HG03066 (cell line): Measurements from ENCODE around the gene CLEC16A.
"Not testable (repeated sequence)": the region's sequence is repeated elsewhere in the genome, so short reads cannot be mapped to it uniquely, and the experiment has no call there.

Experiments used
- ATAC-seq: cut with Tn5 transposase; IDR thresholded peaks from one replicate; pipeline ENCODE4 v1.9.1; 2021; ENCODE audit warnings: low read depth; ENCODE audit not compliant: unreplicated experiment

CLEC16A gene

DNA sequence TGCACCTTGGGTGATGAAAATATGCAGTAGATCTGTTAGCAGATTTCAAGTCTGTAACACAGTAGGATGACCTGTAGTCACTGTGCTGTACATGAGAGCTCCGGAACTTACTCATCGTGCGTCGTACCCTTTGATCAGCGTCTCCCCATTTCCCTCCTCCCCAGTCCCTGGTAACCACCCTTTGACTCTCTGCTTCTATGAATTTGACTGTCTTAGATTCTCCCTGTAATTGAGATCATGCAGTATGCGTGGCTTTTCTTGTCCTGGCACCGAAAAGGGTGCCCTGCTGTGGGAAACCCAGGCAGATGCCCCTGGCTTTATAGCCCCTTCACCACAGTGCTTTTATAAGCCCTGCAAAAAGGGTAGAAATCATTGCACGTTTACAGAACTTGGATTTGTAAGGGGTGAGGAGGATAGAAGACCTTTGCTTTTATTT, 20.5 kb downstream of the CLEC16A start:
- ATAC-seq: peak; percentile 38

DNA sequence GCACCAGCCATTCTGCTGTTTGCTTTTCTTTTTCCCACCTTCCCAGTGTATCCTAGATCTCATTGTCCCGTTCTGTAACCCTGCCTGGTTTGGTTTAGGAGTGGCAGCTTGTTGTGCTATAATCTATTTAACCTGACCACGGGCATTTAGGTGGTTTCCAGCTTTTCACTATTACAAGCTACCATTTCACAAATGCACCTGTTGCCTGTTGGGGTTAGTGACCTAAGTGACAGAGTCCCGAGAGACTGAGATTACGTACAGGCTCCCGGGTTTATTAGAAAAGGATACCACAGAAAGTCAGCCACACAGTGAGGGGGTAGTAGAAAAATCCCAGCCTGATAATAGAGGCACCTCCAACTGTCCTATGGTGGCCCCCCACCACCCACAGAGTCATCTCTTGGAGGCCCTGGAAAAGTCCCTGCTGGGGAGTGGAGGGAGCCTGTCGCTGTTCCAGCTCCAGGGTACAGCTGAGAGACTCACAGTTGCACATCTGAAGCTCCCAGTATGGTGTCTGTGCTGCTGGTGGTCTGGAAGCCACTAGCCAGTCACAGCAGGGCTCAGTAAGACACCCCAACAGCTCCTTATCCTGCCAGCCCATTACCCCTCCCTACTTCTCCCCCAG, 21.2 kb downstream of the CLEC16A start:
- peak; percentile 58 for ATAC-seq

DNA sequence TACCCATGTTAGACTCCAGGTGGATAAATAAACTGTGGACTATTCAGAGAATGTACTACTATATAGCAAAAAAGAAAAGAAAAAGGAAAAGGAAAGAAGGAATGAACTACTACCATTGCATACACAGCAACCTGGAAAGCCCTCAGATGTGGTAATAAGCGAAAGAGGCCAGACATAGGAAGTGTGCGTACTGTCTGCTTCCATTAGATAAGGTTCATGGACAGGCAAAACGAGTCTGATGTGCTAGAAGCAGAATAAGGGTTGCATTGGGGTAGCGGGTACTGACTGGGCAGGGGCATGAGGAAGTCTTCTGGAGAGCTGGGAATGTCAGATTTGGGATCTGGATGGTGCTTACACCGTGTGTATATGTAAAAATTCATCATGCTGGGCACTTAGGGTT, 21.8 kb downstream of the CLEC16A start:
- ATAC-seq: no peak

DNA sequence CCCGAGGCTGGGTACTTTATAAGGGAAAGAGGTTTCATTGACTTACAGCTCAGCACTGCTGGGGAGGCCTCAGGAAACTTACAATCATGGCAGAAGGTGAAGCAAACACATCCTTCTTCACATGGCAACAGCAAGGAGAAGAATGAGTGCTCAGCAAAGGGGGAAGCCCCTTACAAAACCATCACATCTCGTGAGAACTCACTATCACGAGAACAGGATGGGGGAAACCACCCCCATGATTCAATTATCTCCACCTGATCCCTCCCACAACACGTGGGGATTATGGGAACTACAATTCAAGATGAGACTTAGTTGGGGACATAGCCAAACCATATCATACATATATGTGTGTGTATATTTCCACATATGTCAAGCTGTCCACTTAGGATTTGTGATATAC, 22.2 kb downstream of the CLEC16A start:
- not testable (repeated sequence) for ATAC-seq

DNA sequence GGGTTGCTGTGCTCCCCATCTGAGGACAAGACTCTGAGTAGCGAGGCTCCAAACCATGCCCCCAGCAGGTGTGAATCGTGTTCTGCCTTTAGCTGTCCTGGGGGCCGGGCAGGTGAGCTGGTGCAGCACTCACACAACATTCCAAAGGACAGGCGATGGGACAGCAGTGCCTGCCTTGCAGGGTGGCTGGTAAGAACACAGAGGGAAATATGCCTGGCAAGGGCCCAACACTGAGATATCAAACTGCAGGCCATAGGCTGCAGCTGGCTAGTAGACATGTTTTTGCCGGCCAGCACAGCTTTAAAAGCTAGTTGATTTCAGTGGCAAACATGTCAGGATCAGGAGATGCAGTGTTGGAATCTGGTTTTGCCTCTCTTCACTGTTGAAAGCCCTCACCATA, 23.6 kb downstream of the CLEC16A start:
- no peak for ATAC-seq

DNA sequence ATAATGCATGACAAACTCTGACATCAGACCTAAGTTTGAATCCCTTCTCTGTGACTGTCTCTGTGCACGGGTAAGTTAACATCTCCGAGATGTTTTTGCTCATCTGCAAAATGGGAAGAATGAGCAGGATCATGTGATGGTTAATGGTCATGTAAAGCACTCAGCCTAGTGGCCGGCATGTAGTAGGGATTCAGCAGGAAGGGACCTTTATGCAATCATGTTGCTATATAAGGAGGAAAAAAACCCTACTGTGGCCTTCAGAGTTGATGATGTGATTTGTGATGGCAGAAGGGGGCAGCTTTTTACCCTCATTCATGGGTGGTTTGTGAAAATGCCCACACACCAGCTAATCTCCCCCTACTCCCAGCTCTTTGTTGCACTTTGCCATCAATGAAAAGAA, 24.1 kb downstream of the CLEC16A start:
- no peak for ATAC-seq

DNA sequence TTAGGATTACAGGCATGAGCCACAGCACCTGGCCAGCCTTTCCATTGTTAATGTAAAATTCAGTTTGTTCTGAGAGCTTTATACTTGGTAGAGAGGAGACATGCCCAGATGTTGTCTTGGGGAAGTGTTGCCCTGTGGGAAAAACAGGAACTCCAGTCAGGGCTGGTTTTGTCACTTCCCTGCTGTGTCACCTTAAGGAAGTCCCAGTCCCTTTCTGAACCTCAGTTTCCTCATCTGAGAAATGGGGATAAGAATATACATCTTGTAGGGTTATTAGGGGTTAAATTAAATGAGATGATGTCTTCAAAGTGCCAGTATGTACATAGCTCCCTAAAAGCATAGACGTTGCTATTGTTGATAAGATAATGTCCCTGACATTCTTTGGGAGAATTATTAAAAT, 25.3 kb downstream of the CLEC16A start:
- ATAC-seq: no peak

DNA sequence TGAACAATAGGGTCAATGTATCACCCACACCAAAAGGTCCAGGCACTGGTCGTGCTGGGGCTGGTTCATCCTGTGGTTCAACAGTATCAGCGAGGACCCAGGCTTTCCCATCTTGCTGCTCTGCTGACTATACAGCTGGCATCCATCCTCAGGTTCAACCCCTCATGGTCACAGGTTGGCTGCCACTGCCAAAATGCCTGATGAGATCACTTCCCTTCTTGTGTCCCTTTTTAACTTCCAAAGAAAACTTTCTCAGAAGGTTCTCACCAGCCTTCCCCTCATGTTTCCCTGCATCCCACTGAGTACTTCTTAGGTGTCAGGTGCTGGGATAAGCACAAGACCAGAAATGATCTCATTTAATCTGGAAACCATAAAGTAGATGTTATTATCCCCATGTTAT, 25.7 kb downstream of the CLEC16A start:
- no peak for ATAC-seq

DNA sequence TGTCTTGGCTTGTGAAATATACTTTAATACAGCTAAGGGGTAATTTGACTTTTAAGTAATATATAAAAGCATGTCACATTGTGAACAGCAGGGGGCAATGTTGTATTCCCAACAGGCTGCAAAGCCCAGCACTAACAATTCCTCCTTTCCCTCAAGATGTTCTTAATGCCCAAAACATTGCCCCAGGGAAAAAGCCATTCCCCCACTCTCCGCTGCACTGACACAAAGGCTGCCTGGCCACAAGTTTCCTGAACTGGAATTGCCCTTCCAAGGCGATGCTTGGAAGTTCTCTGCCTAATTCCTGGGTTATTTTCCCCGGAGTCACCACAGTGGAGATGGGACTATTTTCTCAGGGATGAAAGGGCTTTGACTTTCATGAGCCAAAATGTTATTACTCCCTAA, 27.2 kb downstream of the CLEC16A start:
- no peak for ATAC-seq

DNA sequence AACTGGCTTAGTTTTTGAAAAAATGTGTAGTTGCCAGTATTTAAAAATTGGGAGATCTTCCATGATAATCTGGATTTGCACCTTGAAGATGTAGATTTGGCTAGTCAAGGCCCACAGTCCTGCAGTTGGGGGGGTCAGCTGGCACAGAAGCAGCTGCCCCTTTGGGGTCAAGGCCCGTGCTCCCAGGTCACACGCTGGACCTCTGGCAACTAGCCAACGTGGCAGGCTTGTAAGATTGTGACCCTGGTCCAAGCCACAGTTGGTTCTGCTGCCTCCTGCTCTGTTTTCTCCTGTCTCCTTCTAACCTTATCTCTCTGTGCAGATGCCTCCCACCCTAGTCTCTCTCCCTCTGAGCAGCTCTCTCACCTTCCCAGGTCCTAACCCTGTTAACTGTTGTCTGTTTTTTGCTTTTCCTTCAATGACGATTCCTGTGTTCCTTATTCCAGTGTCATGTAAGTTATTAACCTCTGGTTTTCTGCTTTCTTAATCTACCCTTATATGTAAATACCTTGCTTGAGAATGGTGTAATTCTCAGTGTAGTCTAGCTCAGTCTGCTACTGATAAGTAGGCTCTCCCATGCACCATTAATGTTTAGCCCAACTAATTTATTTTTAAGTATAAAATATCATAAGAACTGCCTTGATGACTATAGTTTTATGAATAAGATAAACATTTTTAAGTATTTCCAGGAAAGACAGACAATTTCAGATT, 27.9 kb downstream of the CLEC16A start:
- no peak for ATAC-seq

DNA sequence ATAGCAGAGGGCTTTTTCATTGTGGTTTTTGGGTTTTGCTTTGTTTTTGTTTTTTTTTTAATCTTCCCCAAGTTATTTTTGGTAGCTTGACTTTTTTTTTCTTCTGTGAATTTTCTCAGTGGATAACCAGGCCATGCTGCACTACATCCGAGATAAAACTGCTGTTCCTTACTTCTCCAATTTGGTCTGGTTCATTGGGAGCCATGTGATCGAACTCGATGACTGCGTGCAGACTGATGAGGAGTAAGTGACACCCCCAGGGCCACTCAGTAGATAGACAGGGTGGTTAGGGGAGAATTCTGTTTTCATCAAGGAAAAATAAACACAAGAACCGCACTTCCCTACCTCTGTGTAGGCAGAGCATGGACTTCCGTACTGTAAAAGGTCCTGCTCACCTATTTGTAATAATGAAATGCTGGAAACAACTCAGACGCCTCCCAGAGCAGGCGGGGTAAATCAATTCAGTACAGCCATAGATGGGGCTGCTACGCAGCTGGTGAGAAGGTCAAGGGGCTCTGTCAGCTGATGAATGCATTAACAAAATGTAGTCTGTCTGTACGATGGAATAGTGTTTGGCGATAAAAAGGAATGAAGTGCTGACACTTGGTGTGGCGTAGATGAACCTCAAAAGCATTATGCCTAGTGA, 28.6 kb downstream of the CLEC16A start:
- no peak for ATAC-seq

DNA sequence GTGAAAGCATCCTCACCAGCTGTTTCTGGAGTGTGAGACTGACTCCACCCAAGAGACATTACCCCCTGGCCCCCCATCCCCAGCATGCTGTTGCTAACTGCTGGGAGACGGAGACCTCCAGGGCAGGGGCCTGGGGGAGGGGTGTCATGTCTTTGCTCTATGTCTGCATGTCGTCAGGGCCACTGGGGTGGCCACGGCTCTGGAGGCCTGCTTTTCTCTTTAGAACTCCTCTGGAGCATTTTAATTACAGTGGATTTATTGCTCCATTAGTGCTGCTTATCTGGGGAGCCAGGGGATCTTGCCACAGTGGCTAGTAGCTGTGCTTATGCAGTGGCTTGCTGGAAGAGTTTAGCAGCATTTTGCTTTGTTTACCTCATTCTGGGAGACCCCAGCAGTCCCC, 32.3 kb downstream of the CLEC16A start:
- ATAC-seq: no peak

DNA sequence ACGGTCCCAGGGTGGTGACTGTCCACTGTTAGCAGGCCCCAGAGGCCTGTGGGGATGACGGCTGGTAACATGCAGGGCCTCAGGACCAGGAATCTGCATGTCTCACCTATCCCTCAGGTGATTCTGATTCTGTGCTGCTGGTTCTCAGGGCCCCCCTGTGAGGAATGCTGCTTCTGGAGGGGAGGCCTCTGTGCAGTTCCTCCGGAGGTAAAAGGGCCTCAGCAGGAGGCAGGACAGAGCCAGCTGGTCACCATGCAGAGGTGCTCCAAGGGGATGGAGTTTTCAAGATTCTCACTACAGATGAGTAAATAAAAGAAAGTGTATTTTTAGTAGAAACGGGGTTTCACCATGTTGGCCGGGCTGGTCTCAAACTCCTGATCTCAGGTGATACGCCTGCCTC, 33.8 kb downstream of the CLEC16A start:
- no peak for ATAC-seq

DNA sequence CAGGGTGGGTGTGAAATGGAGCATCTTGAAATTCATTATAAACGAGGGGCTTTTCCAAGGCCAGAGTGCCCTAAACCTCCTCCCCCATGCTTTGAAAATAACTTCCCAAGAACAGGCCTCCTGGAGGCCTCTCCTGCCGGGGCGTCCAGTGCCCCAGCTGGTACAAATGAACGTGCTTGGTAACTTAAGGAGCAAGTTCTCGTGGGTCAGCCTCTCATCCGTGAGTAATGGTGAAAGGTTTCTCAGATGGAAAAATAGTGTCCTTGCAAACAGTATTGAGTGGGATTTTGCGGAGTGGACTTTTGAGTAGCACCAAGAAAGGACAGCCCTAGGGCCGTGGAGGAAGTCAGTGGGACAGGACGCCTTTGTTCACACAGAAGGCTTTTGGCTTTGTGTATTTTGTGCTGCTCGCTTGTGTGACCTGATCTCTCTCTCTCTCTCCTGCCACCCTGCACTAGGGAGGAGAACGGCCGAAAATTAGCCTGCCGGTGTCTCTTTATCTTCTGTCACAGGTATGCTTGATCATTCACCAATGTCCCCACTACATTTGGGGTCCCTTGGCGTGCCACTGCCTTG, 34.6 kb downstream of the CLEC16A start:
- no peak for ATAC-seq

DNA sequence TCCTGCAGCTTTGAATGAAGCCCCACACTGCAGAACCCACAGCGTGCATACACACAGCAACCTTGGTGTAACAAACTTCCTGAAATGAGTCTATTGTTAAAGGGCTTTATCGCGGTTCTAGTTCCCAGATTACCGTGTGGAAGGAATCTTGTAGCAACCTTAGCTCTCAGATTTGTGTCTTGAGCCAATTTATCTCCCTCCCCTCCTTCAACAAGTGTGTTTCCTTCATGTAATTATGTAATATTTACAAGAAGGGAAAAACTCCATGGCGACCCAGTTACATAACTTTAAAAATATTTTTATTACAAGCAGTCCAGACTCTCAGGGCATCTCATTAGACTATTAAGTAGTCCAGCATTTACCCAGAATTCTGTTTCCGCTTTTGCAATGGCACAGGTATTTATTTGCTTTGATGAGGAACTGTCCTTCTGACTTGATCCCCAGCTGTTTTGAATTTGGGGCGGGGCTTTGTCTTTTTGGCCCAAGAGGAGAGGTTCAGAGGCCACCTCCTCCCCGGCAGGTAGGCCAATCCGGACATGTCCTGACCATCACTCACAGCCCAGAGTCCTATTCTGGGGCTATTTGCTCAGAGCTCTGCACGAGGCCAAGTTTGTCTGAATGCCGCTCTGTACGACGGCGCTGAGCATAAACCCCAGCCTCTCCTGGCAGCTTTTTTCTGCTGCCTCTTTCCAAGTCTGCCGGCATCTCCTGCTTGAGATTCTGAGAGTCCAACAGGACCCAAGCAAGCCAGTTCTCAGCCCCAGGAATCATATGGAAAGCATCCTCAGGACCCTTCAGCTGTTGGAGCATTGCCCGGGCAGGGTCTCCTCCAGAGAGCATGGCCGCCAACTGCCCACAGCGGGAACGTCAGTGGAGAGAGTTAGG, 35.6 kb downstream of the CLEC16A start:
- ATAC-seq: no peak

DNA sequence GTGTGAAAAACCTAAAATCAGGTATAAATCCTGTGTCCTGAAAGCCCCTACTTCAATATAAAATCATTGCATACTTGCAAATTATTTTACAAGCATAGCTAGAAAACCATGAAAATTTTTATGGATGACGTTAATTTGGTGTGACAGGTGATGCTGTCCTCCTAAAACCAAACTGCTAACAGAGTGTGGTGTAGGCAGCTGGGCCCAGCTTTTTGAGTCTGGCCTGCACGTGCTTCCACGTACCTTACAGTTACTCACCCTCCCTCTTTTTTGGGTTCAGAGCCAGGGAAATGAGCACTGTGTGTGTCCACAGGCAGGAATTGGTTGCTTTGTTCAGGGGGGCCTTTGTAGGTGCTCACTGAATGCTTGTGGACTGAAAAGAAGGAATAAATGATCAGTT, 36.4 kb downstream of the CLEC16A start:
- no peak for ATAC-seq

DNA sequence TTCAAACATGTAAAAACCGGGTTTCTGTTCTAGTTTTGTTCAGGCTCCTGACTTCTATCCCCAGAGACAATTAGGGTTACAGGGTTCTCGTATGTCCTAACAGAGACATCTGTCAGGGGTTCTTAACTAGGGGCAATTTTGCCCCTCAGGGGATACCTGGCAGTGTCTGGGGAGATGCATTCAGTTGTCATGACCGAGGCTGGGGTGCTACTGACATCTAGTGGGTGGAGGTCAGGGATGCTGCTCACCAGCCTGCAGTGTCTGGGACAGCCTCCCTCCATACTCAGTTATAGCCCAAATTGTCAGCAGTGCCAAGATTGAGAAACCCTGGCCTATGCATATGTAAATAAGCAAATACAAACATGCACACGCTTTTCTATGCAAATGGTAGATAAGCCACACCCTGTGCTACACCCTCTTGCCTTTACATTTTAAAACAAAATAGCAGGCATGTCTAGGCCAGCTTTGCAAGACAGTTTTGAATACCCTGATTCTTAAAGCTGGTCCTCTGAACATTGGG, 37.4 kb downstream of the CLEC16A start:
- peak; percentile 70 for ATAC-seq

DNA sequence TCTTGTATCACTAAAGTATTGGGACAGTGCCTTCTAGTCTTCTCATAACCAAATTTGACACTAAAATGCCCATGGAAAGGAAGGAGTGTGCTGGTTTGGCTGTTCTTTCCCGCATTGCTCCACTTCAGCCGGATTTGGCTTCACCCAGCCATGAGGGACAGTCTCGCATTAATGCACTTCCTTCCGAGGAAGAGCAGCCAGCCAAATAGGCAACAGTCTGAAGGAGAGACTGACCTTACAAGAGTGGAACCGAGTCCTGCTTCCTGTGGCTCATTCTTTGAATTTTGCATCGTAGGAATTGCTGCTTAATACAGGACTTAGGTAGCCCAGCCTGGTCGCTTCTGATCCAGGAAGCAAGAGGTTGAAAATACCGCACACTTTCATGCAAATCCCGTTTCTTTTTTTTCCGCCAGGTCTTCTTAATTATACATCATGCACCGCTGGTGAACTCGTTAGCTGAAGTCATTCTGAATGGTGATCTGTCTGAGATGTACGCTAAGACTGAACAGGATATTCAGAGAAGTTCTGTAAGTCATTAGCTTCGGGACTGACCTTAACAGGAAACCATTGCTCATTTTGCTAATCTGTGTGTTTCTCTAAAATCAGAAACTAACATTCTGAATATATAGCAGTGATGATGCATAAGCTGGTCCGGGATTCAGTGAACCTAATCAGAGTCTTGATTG, 38.2 kb downstream of the CLEC16A start:
- ATAC-seq: no peak

DNA sequence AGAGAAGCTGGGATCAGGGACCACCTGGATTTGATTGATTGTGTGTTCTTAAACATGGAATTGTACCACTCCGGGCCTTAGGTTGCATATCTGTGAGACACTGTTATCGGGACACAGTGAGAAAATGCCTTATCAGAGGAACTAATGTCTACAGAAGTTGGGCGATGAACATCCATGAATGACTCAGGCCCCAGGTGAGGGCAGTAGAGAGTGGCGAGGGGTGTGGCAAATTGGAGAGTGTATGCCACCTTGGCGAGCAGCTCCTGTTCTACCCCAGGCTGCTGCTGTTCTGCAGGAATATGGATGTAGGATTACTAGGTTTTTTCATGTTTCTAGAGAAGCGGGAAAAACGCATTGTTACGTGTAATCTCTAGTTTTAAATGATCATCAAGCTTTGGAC, 38.8 kb downstream of the CLEC16A start:
- no peak for ATAC-seq

DNA sequence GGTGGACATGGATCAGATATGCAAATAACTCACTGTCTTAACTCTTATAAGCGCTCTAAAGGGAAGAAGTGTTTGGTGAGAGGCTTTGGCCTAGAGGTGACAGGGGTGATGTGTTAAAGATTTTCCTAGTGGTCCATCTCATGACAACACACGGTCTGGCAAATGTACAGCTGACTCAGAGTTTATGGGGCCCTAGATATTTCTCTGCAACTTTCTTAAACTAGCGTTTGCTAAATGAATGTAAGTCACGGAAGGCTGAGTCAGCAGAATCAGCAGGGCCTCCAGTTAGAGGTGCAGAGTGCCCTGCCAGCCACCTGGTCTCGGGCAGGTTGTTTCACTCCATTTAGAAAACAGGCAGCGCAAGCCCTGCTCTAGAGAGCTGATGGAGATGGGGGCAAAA, 40.1 kb downstream of the CLEC16A start:
- no peak for ATAC-seq
